Skeletal muscle tissue (tissue), 4 donors: ENCODE data around the gene PIK3R1. TPM values are rescaled to one million over a fixed set of nuclear protein-coding genes. Genes with fewer than 3 reads are reported as not detected.

Experiments used
- H3K27ac ChIP-seq: one replicate; pipeline ENCODE4 v1.7.0; 2013; ENCODE audit warnings: mild to moderate bottlenecking, low read depth, low read length, inconsistent platforms
- H3K27me3 ChIP-seq, 3 donors: one replicate each; pipeline ENCODE4 v1.7.0; 2013; ENCODE audit warnings: low read length in 3 of 3; ENCODE audit not compliant: control insufficient read depth in 3 of 3, insufficient read depth in 3 of 3
- H3K36me3 ChIP-seq, 3 donors: one replicate each; pipeline ENCODE4 v1.7.0; 2013; ENCODE audit warnings: low read length in 3 of 3; ENCODE audit not compliant: control insufficient read depth in 3 of 3, insufficient read depth in 3 of 3
- H3K4me1 ChIP-seq, 3 donors: one replicate each; pipeline ENCODE4 v1.7.0; 2013; ENCODE audit warnings: low read length in 3 of 3, mild to moderate bottlenecking in 3 of 3; ENCODE audit not compliant: control insufficient read depth in 3 of 3, insufficient read depth in 3 of 3
- H3K4me3 ChIP-seq, 3 donors: one replicate each; pipeline ENCODE4 v1.7.0; 2013; ENCODE audit warnings: low read length in 3 of 3
- H3K9ac ChIP-seq, 3 donors: one replicate each; pipeline ENCODE4 v1.7.0; 2013; ENCODE audit warnings: low read length in 3 of 3, mild to moderate bottlenecking in 3 of 3, moderate library complexity in 2 of 3, low read depth in 1 of 3
- H3K9me3 ChIP-seq, 3 donors: one replicate each; pipeline ENCODE4 v1.7.0; 2013; ENCODE audit warnings: low read length in 3 of 3; ENCODE audit not compliant: control insufficient read depth in 3 of 3
- total RNA-seq: library from RNA; depleted of rRNA; stranded (reverse); fragments of >200 nt; gene quantifications from one replicate; pipeline ENCODE4 v1.2.3, GENCODE V29; 2014
- donor health status: Osteomylitis.

Gene PIK3R1
- total RNA-seq, 1 donor from 2014 or later, result 33.4 TPM

- Histone ChIP-seq H3K27me3 (no peaks in the 10 kb centered on the region), H3K4me3 (no peak overlapping the region), H3K9ac (no peak overlapping the region), H3K36me3 (peaks cover 0 to 13% (median 2%) of the 10 kb centered on the region in 3 donors), H3K27ac (no peak overlapping the region), H3K9me3 (no peaks in the 10 kb centered on the region), H3K4me1 (peaks cover 10 to 20% (median 16%) of the 10 kb centered on the region in 3 donors)
Observed at GRCh38 chr5:68271124-68271523, 55.6 kb downstream of the PIK3R1 start.

GRCh38 chr5:68272289-68272688 is 56.7 kb downstream of the PIK3R1 start:
- no peaks in the 10 kb centered on the region for H3K27me3 ChIP-seq
- H3K4me1 ChIP-seq, result peaks cover 9 to 13% (median 10%) of the 10 kb centered on the region in 3 donors
- no peak overlapping the region for H3K27ac ChIP-seq
- H3K4me3 ChIP-seq, result no peak overlapping the region
- peaks cover 4 to 23% (median 7%) of the 10 kb centered on the region in 3 donors for H3K36me3 ChIP-seq
- no peaks in the 10 kb centered on the region for H3K9me3 ChIP-seq
- H3K9ac ChIP-seq, result no peak overlapping the region

- Histone ChIP-seq H3K9ac (no peak overlapping the region), H3K4me1 (peaks cover 3 to 7% (median 7%) of the 10 kb centered on the region in 3 donors), H3K9me3 (no peaks in the 10 kb centered on the region), H3K36me3 (peaks cover 4 to 25% (median 9%) of the 10 kb centered on the region in 3 donors), H3K4me3 (no peak overlapping the region), H3K27ac (no peak overlapping the region), H3K27me3 (no peaks in the 10 kb centered on the region)
Observed at GRCh38 chr5:68273717-68274409, 58.3 kb downstream of the PIK3R1 start.

GRCh38 chr5:68274847-68275651 is 59.5 kb downstream of the PIK3R1 start:
- no peak overlapping the region for H3K4me3 ChIP-seq
- H3K4me1 ChIP-seq, result peaks cover 4 to 7% (median 4%) of the 10 kb centered on the region in 3 donors
- H3K27me3 ChIP-seq, result no peaks in the 10 kb centered on the region
- H3K9me3 ChIP-seq, result no peaks in the 10 kb centered on the region
- peaks cover 13 to 30% (median 19%) of the 10 kb centered on the region in 3 donors for H3K36me3 ChIP-seq
- H3K27ac ChIP-seq, result no peak overlapping the region
- H3K9ac ChIP-seq, result no peak overlapping the region

- Histone ChIP-seq H3K4me3 (no peak overlapping the region), H3K27me3 (no peaks in the 10 kb centered on the region), H3K9me3 (no peaks in the 10 kb centered on the region), H3K36me3 (peaks cover 21 to 44% (median 29%) of the 10 kb centered on the region in 3 donors), H3K27ac (no peak overlapping the region), H3K4me1 (peaks cover 0 to 2% (median 2%) of the 10 kb centered on the region in 3 donors), H3K9ac (no peak overlapping the region)
Observed at GRCh38 chr5:68276740-68277139, 61.2 kb downstream of the PIK3R1 start.

GRCh38 chr5:68277431-68277830 is 61.9 kb downstream of the PIK3R1 start:
- Histone ChIP-seq H3K27ac (no peak overlapping the region), H3K9ac (no peak overlapping the region), H3K36me3 (peaks cover 27 to 49% (median 33%) of the 10 kb centered on the region in 3 donors), H3K4me1 (peaks cover 0 to 2% (median 2%) of the 10 kb centered on the region in 3 donors), H3K4me3 (no peak overlapping the region), H3K27me3 (no peaks in the 10 kb centered on the region), H3K9me3 (no peaks in the 10 kb centered on the region)

GRCh38 chr5:68279984-68280383 is 64.4 kb downstream of the PIK3R1 start:
- H3K36me3 ChIP-seq, result peaks cover 28 to 42% (median 37%) of the 10 kb centered on the region in 3 donors
- no peaks in the 10 kb centered on the region for H3K9me3 ChIP-seq
- H3K27me3 ChIP-seq, result no peaks in the 10 kb centered on the region
- peaks cover 0 to 2% (median 0%) of the 10 kb centered on the region in 3 donors for H3K4me1 ChIP-seq
- H3K27ac ChIP-seq, result no peak overlapping the region
- H3K4me3 ChIP-seq, result no peak overlapping the region
- no peak overlapping the region for H3K9ac ChIP-seq

- Histone ChIP-seq H3K36me3 (peaks cover 26 to 32% (median 30%) of the 10 kb centered on the region in 3 donors), H3K27me3 (no peaks in the 10 kb centered on the region), H3K9me3 (no peaks in the 10 kb centered on the region), H3K27ac (no peak overlapping the region), H3K4me3 (no peak overlapping the region), H3K4me1 (peaks cover 7 to 8% (median 7%) of the 10 kb centered on the region in 3 donors), H3K9ac (no peak overlapping the region)
Observed at GRCh38 chr5:68282001-68282400, 66.4 kb downstream of the PIK3R1 start.

GRCh38 chr5:68283766-68284165 is 68.2 kb downstream of the PIK3R1 start:
- Histone ChIP-seq H3K27me3 (no peaks in the 10 kb centered on the region), H3K36me3 (peaks cover 26 to 29% (median 28%) of the 10 kb centered on the region in 3 donors), H3K9ac (no peak overlapping the region), H3K27ac (no peak overlapping the region), H3K4me1 (peaks cover 17 to 22% (median 19%) of the 10 kb centered on the region in 3 donors), H3K9me3 (no peaks in the 10 kb centered on the region), H3K4me3 (no peak overlapping the region)
